Cardiac fibroblast (primary cell): Measurements from ENCODE around the gene PLCB4.

Experiments
- DNase-seq, 2 donors: peaks; one replicate each; pipeline versions ENCODE4 v3.0.0 to v3.0.0-alpha.2; 2010; ENCODE audit warnings: low read depth in 2 of 2
- H3K4me3 ChIP-seq, 2 donors: replicated peaks in 1 of 2; 1 replicate in 1 of 2; 2 replicates in 1 of 2; pipeline ENCODE4 v1.5.1; 2011; ENCODE audit warnings: low read depth in 2 of 2, low read length in 2 of 2, mild to moderate bottlenecking in 2 of 2, moderate library complexity in 1 of 2
- CTCF ChIP-seq: IDR thresholded peaks from one replicate; pipeline ENCODE4 v1.5.1; 2011; ENCODE audit warnings: low read depth, mild to moderate bottlenecking, low read length, inconsistent platforms

PLCB4 gene

GRCh38 chr20:9070304-9070703 lies 1.4 kb downstream of the PLCB4 start:
- TF ChIP-seq CTCF, result no peak
- H3K4me3 ChIP-seq, result no peak overlapping the region
- no peak for DNase-seq

GRCh38 chr20:9071976-9072726 lies 3.3 kb downstream of the PLCB4 start:
- TF ChIP-seq CTCF, result no peak
- DNase-seq, result no peak
- H3K4me3 ChIP-seq, result no peak overlapping the region

GRCh38 chr20:9072861-9073500 lies 4.1 kb downstream of the PLCB4 start:
- TF ChIP-seq CTCF, result no peak
- DNase-seq, result no peak
- H3K4me3 ChIP-seq, result no peak overlapping the region

- no peak for DNase-seq
- TF ChIP-seq CTCF, result no peak
- no peak overlapping the region for H3K4me3 ChIP-seq
Measured at GRCh38 chr20:9075264-9076095, 6.6 kb downstream of the PLCB4 start.

GRCh38 chr20:9076440-9076839 lies 7.6 kb downstream of the PLCB4 start:
- no peak for DNase-seq
- H3K4me3 ChIP-seq, result no peak overlapping the region
- no peak for TF ChIP-seq CTCF

- DNase-seq, result no peak
- H3K4me3 ChIP-seq, result no peak overlapping the region
- TF ChIP-seq CTCF, result no peak
Measured at GRCh38 chr20:9078826-9079731, 10.2 kb downstream of the PLCB4 start.
